WI38 (cell line): Measurements from ENCODE around the gene SEMA5A.
"Not testable (repeated sequence)": the region's sequence is repeated elsewhere in the genome, so short reads cannot be mapped to it uniquely, and the experiment has no call there.

Experiments used
- H3K4me3 ChIP-seq: 2 replicates; pipeline ENCODE4 v1.5.1; 2011; ENCODE audit warnings: low read depth, mild to moderate bottlenecking, control low read depth, low read length
- CTCF ChIP-seq: IDR thresholded peaks from 2 replicates; pipeline ENCODE4 v1.5.1; 2012; ENCODE audit warnings: low read depth, mild to moderate bottlenecking, control low read depth, low read length

SEMA5A gene

GRCh38 chr5:9363449-9363848 lies 182.4 kb downstream of the SEMA5A start:
- no peak for TF ChIP-seq CTCF
- H3K4me3 ChIP-seq = no peak overlapping the region

GRCh38 chr5:9363026-9363425 lies 182.8 kb downstream of the SEMA5A start:
- no peak overlapping the region for H3K4me3 ChIP-seq
- no peak for TF ChIP-seq CTCF

- no peak overlapping the region for H3K4me3 ChIP-seq
- no peak for TF ChIP-seq CTCF
Observed at GRCh38 chr5:9362600-9362999, 183.3 kb downstream of the SEMA5A start.

GRCh38 chr5:9361835-9362234 lies 184.0 kb downstream of the SEMA5A start:
- peak; percentile 76 for TF ChIP-seq CTCF
- no peak overlapping the region for H3K4me3 ChIP-seq

- TF ChIP-seq CTCF = no peak
- H3K4me3 ChIP-seq = no peak overlapping the region
Observed at GRCh38 chr5:9358961-9359685, 186.8 kb downstream of the SEMA5A start.

GRCh38 chr5:9356351-9356825 lies 189.5 kb downstream of the SEMA5A start:
- H3K4me3 ChIP-seq = no peak overlapping the region
- no peak for TF ChIP-seq CTCF

GRCh38 chr5:9354336-9355081 lies 191.4 kb downstream of the SEMA5A start:
- H3K4me3 ChIP-seq = no peak overlapping the region
- no peak for TF ChIP-seq CTCF

- not testable (repeated sequence) for H3K4me3 ChIP-seq
Observed at GRCh38 chr5:9353048-9353447, 192.8 kb downstream of the SEMA5A start.
